HepG2 (cell line): ENCODE measurements around the gene LYPD4. TPM values are rescaled to one million over a fixed set of nuclear protein-coding genes. Genes with fewer than 3 reads are reported as not detected.

Experiments
- ATAC-seq: fragments of 200-7000 bp; cut with Tn5 transposase; 3 replicates; pipeline ENCODE4 v1.9.1; 2020; ENCODE audit warnings: mild to moderate bottlenecking, moderate library complexity
- BruUV-seq: library from RNA; stranded (reverse); fragments of 400-500 nt; replicated peaks from 2 replicates; lab custom pipeline; 2021; lab: Mats Ljungman, UMichigan
- CTCF ChIA-PET: fragments of 300-600 bp; formaldehyde crosslinking; extraction: SDS; loops from one replicate; lab custom pipeline; 2021; ENCODE audit warnings: low total read pairs, inconsistent platforms, low intra/inter-chr PET ratio; lab: Yijun Ruan, JAX
- POLR2A ChIA-PET: fragments of 350-600 bp; sonication (Branson Sonifier 250); formaldehyde crosslinking; loops from one replicate; lab custom pipeline; 2020; ENCODE audit warnings: antibody characterized with exemption, inconsistent platforms; lab: Yijun Ruan, JAX
- DNase-seq: peaks from one replicate; pipeline ENCODE4 v3.0.0-alpha.2; 2015; ENCODE audit warnings: low spot score
- FAIRE-seq: peaks from 3 replicates; lab custom pipeline; 2011; peaks lifted over from hg19 to GRCh38; lab: Jason Lieb, UNC
- H2AFZ ChIP-seq: one replicate; pipeline ENCODE4 v1.6.1; 2011; ENCODE audit warnings: low read length, inconsistent platforms
- H3K27ac ChIP-seq: fragments of 300-600 bp; 3 replicates; pipeline ENCODE4 v1.8.0; 2011; ENCODE audit warnings: mixed run types, mild to moderate bottlenecking, mixed read lengths, low read length, inconsistent platforms; ENCODE audit not compliant: insufficient read depth; ENCODE audit errors: extremely low read length
- H3K27me3 ChIP-seq, 2 experiments: fragments of 200-600 bp in 1 of 2; 2 replicates in 1 of 2; 3 replicates in 1 of 2; pipeline versions ENCODE4 v1.6.0 to v1.8.0; 2011; ENCODE audit warnings: low read length in 2 of 2, mild to moderate bottlenecking in 2 of 2, moderate library complexity in 2 of 2, inconsistent platforms in 1 of 2; ENCODE audit not compliant: insufficient read depth in 2 of 2, control insufficient read depth in 1 of 2
- H3K36me3 ChIP-seq, 2 experiments: fragments of 200-600 bp in 1 of 2; replicated peaks in 1 of 2; 2 replicates in 1 of 2; 3 replicates in 1 of 2; pipeline versions ENCODE4 v1.5.1 to v1.8.0; 2011; ENCODE audit warnings: low read length in 2 of 2, inconsistent platforms in 1 of 2; ENCODE audit not compliant: insufficient read depth in 2 of 2, control insufficient read depth in 1 of 2
- H3K4me1 ChIP-seq: 2 replicates; pipeline ENCODE4 v1.5.1; 2012; ENCODE audit warnings: low read length, inconsistent platforms; ENCODE audit not compliant: insufficient read depth
- H3K4me2 ChIP-seq: 2 replicates; pipeline ENCODE4 v1.6.0; 2011; ENCODE audit warnings: low read depth, low read length, inconsistent platforms
- H3K4me3 ChIP-seq, 3 experiments: fragments of 200-600 bp in 1 of 3; sonication (generic), shearing (Covaris generic) in 1 of 3; replicated peaks in 1 of 3; 2 replicates each; pipeline ENCODE4 v1.5.1; 2011 to 2016; ENCODE audit warnings: low read length in 3 of 3, inconsistent platforms in 2 of 3, low read depth in 2 of 3, mild to moderate bottlenecking in 2 of 3, control low read depth in 1 of 3, mixed read lengths in 1 of 3; ENCODE audit not compliant: insufficient read depth in 1 of 3
- H3K79me2 ChIP-seq: one replicate; pipeline ENCODE4 v1.6.1; 2011; ENCODE audit warnings: low read length, inconsistent platforms; ENCODE audit not compliant: insufficient read depth
- H3K9ac ChIP-seq: 2 replicates; pipeline ENCODE4 v1.6.0; 2011; ENCODE audit warnings: mild to moderate bottlenecking, low read depth, low read length, inconsistent platforms; ENCODE audit not compliant: insufficient read depth
- H3K9me3 ChIP-seq: 2 replicates; pipeline ENCODE4 v1.5.1; 2012; ENCODE audit warnings: mild to moderate bottlenecking, low read length
- H4K20me1 ChIP-seq: 2 replicates; pipeline ENCODE4 v1.6.0; 2011; ENCODE audit warnings: inconsistent platforms, mild to moderate bottlenecking, low read length, moderate library complexity; ENCODE audit not compliant: insufficient read depth
- AKAP8 ChIP-seq: sonication (generic); formaldehyde crosslinking; IDR thresholded peaks from 2 replicates; pipeline ENCODE4 v1.5.1; 2020; ENCODE audit warnings: mild to moderate bottlenecking, missing genetic modification reagents
- ATF1 ChIP-seq: IDR thresholded peaks from 2 replicates; pipeline ENCODE4 v1.6.1; 2016; ENCODE audit warnings: mild to moderate bottlenecking, control low read depth
- EEA1 ChIP-seq: sonication (generic); formaldehyde crosslinking; IDR thresholded peaks from 2 replicates; pipeline ENCODE4 v1.5.1; 2020; ENCODE audit warnings: mild to moderate bottlenecking, missing genetic modification reagents, borderline replicate concordance
- FOXO1 ChIP-seq: sonication (generic); formaldehyde crosslinking; IDR thresholded peaks from 2 replicates; pipeline ENCODE4 v1.4.0; 2020; ENCODE audit warnings: missing genetic modification reagents
- HNF1A ChIP-seq, 2 experiments: sonication (generic) in 1 of 2; formaldehyde crosslinking in 1 of 2; IDR thresholded peaks; 2 replicates each; pipeline versions ENCODE4 v1.4.0 to v1.6.1; 2016 to 2020; ENCODE audit warnings: borderline replicate concordance in 1 of 2, low read depth in 1 of 2, mild to moderate bottlenecking in 1 of 2, missing genetic modification reagents in 1 of 2
- JARID2 ChIP-seq: sonication (generic); formaldehyde crosslinking; IDR thresholded peaks from 2 replicates; pipeline ENCODE4 v1.8.1; 2023; ENCODE audit warnings: missing genetic modification reagents, inconsistent platforms; ENCODE audit not compliant: insufficient replicate concordance
- NFKBIZ ChIP-seq: IDR thresholded peaks from 2 replicates; pipeline ENCODE4 v1.6.1; 2018; ENCODE audit warnings: missing genetic modification reagents, missing compliant biosample characterization
- NR3C1 ChIP-seq: sonication (generic); formaldehyde crosslinking; IDR thresholded peaks from 2 replicates; pipeline ENCODE4 v1.4.0; 2020; ENCODE audit warnings: missing genetic modification reagents
- PCBP2 ChIP-seq: fragments of 200-400 bp; formaldehyde crosslinking; optimal IDR thresholded peaks from 2 replicates; pipeline ENCODE3; 2018; ENCODE audit warnings: low read length, low read depth; ENCODE audit not compliant: poor library complexity, severe bottlenecking
- STAT5B ChIP-seq: sonication (generic); formaldehyde crosslinking; IDR thresholded peaks from 2 replicates; pipeline ENCODE4 v1.4.0; 2020; ENCODE audit warnings: missing genetic modification reagents
- TMF1 ChIP-seq: sonication (generic); formaldehyde crosslinking; IDR thresholded peaks from 2 replicates; pipeline ENCODE4 v1.8.1; 2022; ENCODE audit warnings: low read depth, missing genetic modification reagents
- YY1 ChIP-seq: IDR thresholded peaks from 2 replicates; pipeline ENCODE4 v1.6.1; 2011; ENCODE audit warnings: low read length, low read depth, moderate library complexity, mild to moderate bottlenecking; ENCODE audit not compliant: insufficient read depth, insufficient replicate concordance
- ZBTB21 ChIP-seq: sonication (generic); formaldehyde crosslinking; IDR thresholded peaks from 2 replicates; pipeline ENCODE4 v1.4.0; 2020; ENCODE audit warnings: missing genetic modification reagents
- ZBTB43 ChIP-seq: sonication (generic); formaldehyde crosslinking; conservative IDR thresholded peaks from 2 replicates; pipeline ENCODE4 v1.4.0; 2020; ENCODE audit warnings: missing genetic modification reagents
- ZNF160 ChIP-seq: sonication (generic); formaldehyde crosslinking; IDR thresholded peaks from 2 replicates; pipeline ENCODE4 v1.8.0; 2022; ENCODE audit warnings: mild to moderate bottlenecking, inconsistent platforms, missing genetic modification reagents
- ZNF644 ChIP-seq: IDR thresholded peaks from 2 replicates; pipeline ENCODE4 v1.6.1; 2016; ENCODE audit warnings: low read depth
- ZNF782 ChIP-seq: sonication (generic); formaldehyde crosslinking; IDR thresholded peaks from 2 replicates; pipeline ENCODE4 v1.4.0; 2020; ENCODE audit warnings: missing genetic modification reagents, mild to moderate bottlenecking, borderline replicate concordance
- ZSCAN20 ChIP-seq: sonication (generic); formaldehyde crosslinking; IDR thresholded peaks from 2 replicates; pipeline ENCODE4 v1.4.0; 2020; ENCODE audit warnings: missing genetic modification reagents, mild to moderate bottlenecking, borderline replicate concordance
- WGBS: methylation state at CpG from one replicate; pipeline ENCODE4 v1.1.6; 2017; ENCODE audit warnings: low lambda C conversion rate; 5-methylcytosine and 5-hydroxymethylcytosine counted together
- in situ Hi-C: cut with HindIII; loops from 2 replicates; pipeline ENCODE4 v1.10.0; 2017; ENCODE audit warnings: low pct_unique_long_range_greater_than_20kb; ENCODE audit not compliant: extremely low pct_ligation_motif_present
- intact Hi-C: fragments of 100-400 bp; cut with micrococcal nuclease; formaldehyde crosslinking; loops from one replicate; pipeline ENCODE4 v1.10.0; 2022; ENCODE audit not compliant: unreplicated experiment
- polyA plus RNA-seq, 8 experiments: library from polyadenylated mRNA; depleted of rRNA in 3 of 8; stranded (reverse) in 7 of 8; unstranded in 1 of 8; fragments of >200 nt; fragmentation: Illumina TruSeq in 4 of 8; extraction: Trizol in 4 of 8; gene quantifications; 2 replicates each; pipeline versions ENCODE4 v1.2.1 to v1.2.3, GENCODE V29; 2011 to 2016; ENCODE audit warnings: low read depth in 4 of 8, missing spikeins in 1 of 8, mixed read lengths in 1 of 8; ENCODE audit not compliant: insufficient read depth in 1 of 8
- total RNA-seq, 5 experiments: library from RNA; depleted of rRNA; stranded (reverse); fragments of >200 nt; fragmentation: Illumina TruSeq; extraction: Trizol; gene quantifications; 2 replicates each; pipeline ENCODE4 v1.2.3, GENCODE V29; 2016; ENCODE audit warnings: low read depth in 1 of 5

LYPD4 gene
- total and polyA plus RNA-seq, 2 of the 13 experiments (the other 11 are each of a cell fraction or from before 2014, with no cell fraction given) = not detected

GRCh38 chr19:41882568-41883462 is 38.3 kb upstream of the LYPD4 start, which contains the start of gene ARHGEF1 (continued):
- TF ChIP-seq STAT5B (CRISPR knock-in tag) (no peak), NFKBIZ (CRISPR knock-in tag) (no peak), ZNF160 (CRISPR knock-in tag) (no peak), PCBP2 (no peak), JARID2 (CRISPR knock-in tag) (no peak), ZNF644 (CRISPR knock-in tag) (no peak), ATF1 (CRISPR knock-in tag) (no peak), ZNF782 (CRISPR knock-in tag) (no peak), AKAP8 (CRISPR knock-in tag) (no peak), YY1 (no peak)

- Histone ChIP-seq H3K4me3 (no peak overlapping the region), H3K79me2 (peaks cover 10% of the 10 kb centered on the region), H3K9ac (no peak overlapping the region), H3K4me1 (peaks cover 41% of the 10 kb centered on the region), H2AFZ (no peak overlapping the region), H3K27me3 (peaks cover 1 to 6% of the 10 kb centered on the region in 2 experiments; a peak in 3 of 5 replicates), H3K36me3 (no peaks in the 10 kb centered on the region), H4K20me1 (no peaks in the 10 kb centered on the region), H3K9me3 (no peaks in the 10 kb centered on the region), H3K4me2 (no peak overlapping the region), H3K27ac (no peak overlapping the region)
- intact Hi-C loops = no loop called here
- TF ChIP-seq ZSCAN20 = no peak
- TF ChIP-seq EEA1 (CRISPR knock-in tag) = no peak
- no peak for TF ChIP-seq HNF1A (IDR thresholded peaks at IDR 0.05; ENCODE audit: low read depth)
- TF ChIP-seq HNF1A (CRISPR knock-in tag; IDR thresholded peaks at IDR 0.05; ENCODE audit: borderline replicate concordance) = no peak
- TF ChIP-seq ZBTB43 (CRISPR knock-in tag) = no peak
- TF ChIP-seq FOXO1 = no peak
- no peak for TF ChIP-seq NR3C1 (CRISPR knock-in tag)
- TF ChIP-seq TMF1 (CRISPR knock-in tag) = no peak
- no peak for TF ChIP-seq ZBTB21
- FAIRE-seq (no peak), DNase-seq (no peak), ATAC-seq (no peak)
- POLR2A ChIA-PET = no interaction called here
- CTCF ChIA-PET = no interaction called here
- in situ Hi-C loops = loop anchor here (5.0 to 10.0 kb wide), 2 partner anchors 54 to 77 kb away; partner anchors contain the start of gene RABAC1
- WGBS = 65% methylated on average over 5 of the region's 5 CpGs
- no TSS peak for BruUV-seq
Measured at GRCh38 chr19:41880329-41880708, 35.8 kb upstream of the LYPD4 start.
